ENCODE data around the gene OPCML.

OPCML gene

DNA sequence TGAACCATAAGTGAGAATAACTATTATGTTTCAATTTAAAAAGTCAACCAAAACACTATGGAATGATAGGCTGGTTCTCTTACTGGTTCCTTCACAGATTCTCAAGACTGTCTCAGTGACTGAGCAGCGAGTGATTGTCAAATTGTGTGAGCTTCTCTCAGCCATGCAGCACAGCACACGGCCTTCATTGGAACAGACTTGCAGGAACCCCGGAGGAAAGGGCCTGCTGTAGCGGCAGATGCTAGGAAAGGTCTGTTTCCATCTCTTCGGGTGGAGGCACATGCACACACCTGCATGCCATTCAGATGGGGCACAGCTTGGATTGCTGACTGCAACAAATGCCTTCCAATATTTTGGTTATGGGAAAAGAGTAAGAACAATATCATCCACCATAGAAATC, 741.8 kb downstream of the OPCML start:
- H3K9ac ChIP-seq (ENCODE audit: low read depth, low read length), result no peak overlapping the region
- H3K9me3 ChIP-seq (ENCODE audit: control insufficient read depth, insufficient read depth, low read length), result no peaks in the 10 kb centered on the region
- H3K36me3 ChIP-seq (ENCODE audit: insufficient read depth, low read length), result no peaks in the 10 kb centered on the region
- H3K4me1 ChIP-seq (ENCODE audit: insufficient read depth, low read length), result peaks cover 20% of the 10 kb centered on the region; the same call in 1 of the 2 replicates

- Histone ChIP-seq H3K36me3 (ENCODE audit: insufficient read depth, low read length) (no peaks in the 10 kb centered on the region), H3K4me1 (ENCODE audit: insufficient read depth, low read length) (peaks cover 20% of the 10 kb centered on the region; the same call in 1 of the 2 replicates), H3K9me3 (ENCODE audit: control insufficient read depth, insufficient read depth, low read length) (no peaks in the 10 kb centered on the region), H3K9ac (ENCODE audit: low read depth, low read length) (no peak overlapping the region)
These were observed 743.4 kb downstream of the OPCML start for GRCh38 chr11:132788816-132789325.

- Histone ChIP-seq H3K9me3 (ENCODE audit: control insufficient read depth, insufficient read depth, low read length) (no peaks in the 10 kb centered on the region), H3K4me1 (ENCODE audit: insufficient read depth, low read length) (peaks cover 12% of the 10 kb centered on the region; the same call in 1 of the 2 replicates), H3K9ac (ENCODE audit: low read depth, low read length) (no peak overlapping the region), H3K36me3 (ENCODE audit: insufficient read depth, low read length) (no peaks in the 10 kb centered on the region)
These were observed 746.4 kb downstream of the OPCML start for GRCh38 chr11:132785878-132786277.

GRCh38 chr11:132784441-132784840, 747.9 kb downstream of the OPCML start:
- Histone ChIP-seq H3K9me3 (ENCODE audit: control insufficient read depth, insufficient read depth, low read length) (no peaks in the 10 kb centered on the region), H3K9ac (ENCODE audit: low read depth, low read length) (no peak overlapping the region), H3K4me1 (ENCODE audit: insufficient read depth, low read length) (peaks cover 14% of the 10 kb centered on the region), H3K36me3 (ENCODE audit: insufficient read depth, low read length) (no peaks in the 10 kb centered on the region)

DNA sequence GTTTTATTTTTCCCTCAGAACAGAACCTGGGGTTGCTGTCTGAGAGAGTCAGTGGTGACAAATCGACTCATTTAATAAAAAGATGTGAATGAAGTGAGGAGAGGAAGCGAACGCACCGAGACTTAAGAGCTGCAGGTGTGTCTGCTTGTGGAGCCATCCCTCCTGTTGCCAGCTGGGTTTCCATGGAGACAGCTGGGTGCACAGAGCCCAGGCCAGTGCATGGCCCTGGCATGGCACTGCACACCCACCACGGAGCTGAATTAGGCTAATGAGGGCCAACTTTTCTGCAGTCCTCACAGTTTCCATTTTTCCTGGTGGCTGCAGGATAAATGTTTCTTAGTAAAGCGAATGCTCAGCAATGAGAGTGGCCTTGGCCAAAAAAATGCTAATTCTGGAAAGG, 750.2 kb downstream of the OPCML start:
- no peak overlapping the region for H3K9ac ChIP-seq (ENCODE audit: low read depth, low read length)
- H3K4me1 ChIP-seq (ENCODE audit: insufficient read depth, low read length), result peaks cover 21% of the 10 kb centered on the region
- no peaks in the 10 kb centered on the region for H3K9me3 ChIP-seq (ENCODE audit: control insufficient read depth, insufficient read depth, low read length)
- no peaks in the 10 kb centered on the region for H3K36me3 ChIP-seq (ENCODE audit: insufficient read depth, low read length)

DNA sequence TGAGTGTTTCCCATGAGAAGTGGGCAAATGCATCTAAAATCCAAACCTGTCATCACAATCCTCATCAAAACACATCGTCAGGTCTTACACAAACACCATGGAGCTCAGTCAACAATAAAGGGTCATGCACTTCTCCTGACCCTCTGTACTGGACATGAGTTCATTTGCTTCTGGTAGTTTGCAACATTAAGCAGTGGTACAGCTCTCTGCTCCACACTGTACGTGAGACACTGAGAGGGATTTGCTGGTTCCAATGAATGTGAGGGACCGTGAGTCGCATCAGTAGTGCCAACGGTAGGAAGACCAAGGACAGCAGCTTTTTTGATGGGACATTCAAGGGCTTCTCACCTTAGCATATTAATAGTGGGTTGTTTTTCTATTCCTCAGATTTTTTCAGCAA, 752.3 kb downstream of the OPCML start:
- Histone ChIP-seq H3K9me3 (ENCODE audit: control insufficient read depth, insufficient read depth, low read length) (no peaks in the 10 kb centered on the region), H3K9ac (ENCODE audit: low read depth, low read length) (no peak overlapping the region), H3K36me3 (ENCODE audit: insufficient read depth, low read length) (no peaks in the 10 kb centered on the region), H3K4me1 (ENCODE audit: insufficient read depth, low read length) (peaks cover 15% of the 10 kb centered on the region)

DNA sequence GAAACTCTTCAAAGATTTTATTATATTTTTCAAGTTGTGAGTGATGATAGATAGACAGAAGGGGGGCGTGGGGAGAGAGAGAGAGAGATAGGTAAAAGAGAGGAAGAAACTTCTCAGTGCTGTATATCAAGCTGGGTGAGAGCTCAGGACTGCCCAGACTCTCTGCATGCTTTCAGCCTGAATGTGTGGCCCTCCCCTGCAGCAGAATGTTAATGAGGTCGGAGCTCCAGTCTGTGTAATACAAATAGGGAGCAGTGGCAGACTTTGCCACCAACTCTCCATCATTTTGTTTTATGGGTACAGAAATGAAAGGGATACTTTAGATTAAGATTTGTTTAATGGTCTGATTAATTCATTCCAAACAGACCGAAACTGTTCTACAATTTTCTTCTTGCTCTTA, 752.8 kb downstream of the OPCML start:
- Histone ChIP-seq H3K4me1 (ENCODE audit: insufficient read depth, low read length) (peaks cover 15% of the 10 kb centered on the region), H3K9me3 (ENCODE audit: control insufficient read depth, insufficient read depth, low read length) (no peaks in the 10 kb centered on the region), H3K9ac (ENCODE audit: low read depth, low read length) (no peak overlapping the region), H3K36me3 (ENCODE audit: insufficient read depth, low read length) (no peaks in the 10 kb centered on the region)

GRCh38 chr11:132777067-132777975, 755.0 kb downstream of the OPCML start:
- Histone ChIP-seq H3K4me1 (ENCODE audit: insufficient read depth, low read length) (peaks cover 18% of the 10 kb centered on the region), H3K36me3 (ENCODE audit: insufficient read depth, low read length) (no peaks in the 10 kb centered on the region), H3K9me3 (ENCODE audit: control insufficient read depth, insufficient read depth, low read length) (no peaks in the 10 kb centered on the region), H3K9ac (ENCODE audit: low read depth, low read length) (no peak overlapping the region)

GRCh38 chr11:132773751-132774150, 758.5 kb downstream of the OPCML start:
- H3K4me1 ChIP-seq (ENCODE audit: insufficient read depth, low read length), result peaks cover 24% of the 10 kb centered on the region
- H3K9me3 ChIP-seq (ENCODE audit: control insufficient read depth, insufficient read depth, low read length), result no peaks in the 10 kb centered on the region
- H3K36me3 ChIP-seq (ENCODE audit: insufficient read depth, low read length), result no peaks in the 10 kb centered on the region

GRCh38 chr11:132772703-132773545, 759.4 kb downstream of the OPCML start:
- H3K9me3 ChIP-seq (ENCODE audit: control insufficient read depth, insufficient read depth, low read length), result no peaks in the 10 kb centered on the region
- no peaks in the 10 kb centered on the region for H3K36me3 ChIP-seq (ENCODE audit: insufficient read depth, low read length)
- H3K4me1 ChIP-seq (ENCODE audit: insufficient read depth, low read length), result peaks cover 22% of the 10 kb centered on the region
- no peak overlapping the region for H3K9ac ChIP-seq (ENCODE audit: low read depth, low read length)

More at GRCh38 chr11:132773751-132774150, 758.5 kb downstream of the OPCML start:
- H3K9ac ChIP-seq (ENCODE audit: low read depth, low read length), result no peak overlapping the region

GRCh38 chr11:132771746-132772145, 760.6 kb downstream of the OPCML start:
- Histone ChIP-seq H3K4me1 (ENCODE audit: insufficient read depth, low read length) (peaks cover 17% of the 10 kb centered on the region), H3K9ac (ENCODE audit: low read depth, low read length) (no peak overlapping the region), H3K9me3 (ENCODE audit: control insufficient read depth, insufficient read depth, low read length) (no peaks in the 10 kb centered on the region), H3K36me3 (ENCODE audit: insufficient read depth, low read length) (no peaks in the 10 kb centered on the region)

DNA sequence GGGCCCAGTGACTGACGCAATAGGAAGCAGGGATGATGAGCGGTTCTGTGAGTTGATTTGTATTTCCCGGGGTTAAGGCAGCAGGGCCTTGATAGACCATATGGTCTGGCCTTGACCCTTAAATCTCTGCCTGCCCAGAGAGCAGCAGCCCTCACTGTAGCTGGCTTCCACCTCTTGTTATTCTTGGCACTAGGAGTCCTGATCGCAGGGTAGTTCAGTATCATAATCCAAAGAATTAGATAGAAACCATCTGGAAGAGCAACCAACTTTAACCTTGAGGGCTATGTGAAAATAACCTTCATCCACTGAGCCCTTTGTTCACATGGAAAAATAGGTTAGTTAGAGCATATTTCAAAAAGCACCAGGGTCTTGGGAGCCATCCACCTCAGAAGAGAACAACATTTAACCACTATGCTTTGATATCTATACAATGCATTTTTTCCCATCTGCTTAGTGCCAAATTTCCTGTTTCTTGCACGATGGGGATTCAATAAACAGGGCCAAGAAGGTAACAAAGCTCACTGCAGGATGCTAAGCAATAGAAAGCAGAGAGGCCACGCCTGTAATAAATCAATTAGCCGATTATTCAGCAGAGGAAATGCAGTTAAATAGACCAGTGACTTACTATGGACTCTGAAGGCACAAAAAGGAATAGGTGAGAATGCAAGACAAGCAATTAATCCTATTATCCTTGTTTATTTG, 761.3 kb downstream of the OPCML start:
- Histone ChIP-seq H3K9ac (ENCODE audit: low read depth, low read length) (no peak overlapping the region), H3K36me3 (ENCODE audit: insufficient read depth, low read length) (no peaks in the 10 kb centered on the region), H3K4me1 (ENCODE audit: insufficient read depth, low read length) (peaks cover 17% of the 10 kb centered on the region), H3K9me3 (ENCODE audit: control insufficient read depth, insufficient read depth, low read length) (no peaks in the 10 kb centered on the region)

GRCh38 chr11:132763503-132763902, 768.8 kb downstream of the OPCML start:
- H3K4me1 ChIP-seq (ENCODE audit: insufficient read depth, low read length), result no peaks in the 10 kb centered on the region
- no peak overlapping the region for H3K9ac ChIP-seq (ENCODE audit: low read depth, low read length)
- H3K9me3 ChIP-seq (ENCODE audit: control insufficient read depth, insufficient read depth, low read length), result no peaks in the 10 kb centered on the region
- no peaks in the 10 kb centered on the region for H3K36me3 ChIP-seq (ENCODE audit: insufficient read depth, low read length)

DNA sequence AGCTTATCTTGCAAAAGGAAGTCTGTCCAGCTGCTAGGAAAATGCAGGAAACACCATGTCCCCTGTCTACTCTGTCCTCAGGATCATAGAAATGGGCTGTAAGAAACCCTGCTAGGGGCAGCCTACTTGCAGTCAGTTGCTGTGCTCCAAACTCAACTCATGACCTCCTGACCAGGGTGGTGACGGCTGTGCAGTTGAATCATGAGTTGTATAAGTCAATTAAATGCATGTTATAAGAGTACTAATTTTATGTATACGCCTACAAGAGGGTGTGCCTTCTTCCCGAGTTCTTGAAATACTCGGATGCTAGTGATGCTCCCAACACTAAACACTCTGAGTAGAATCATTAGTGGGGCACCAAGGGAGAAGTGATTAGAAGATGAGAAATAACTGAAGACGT, 776.4 kb downstream of the OPCML start:
- no peaks in the 10 kb centered on the region; the same call in 1 of the 2 replicates for H3K36me3 ChIP-seq (ENCODE audit: insufficient read depth, low read length)
- no peak overlapping the region for H3K9ac ChIP-seq (ENCODE audit: low read depth, low read length)
- H3K9me3 ChIP-seq (ENCODE audit: control insufficient read depth, insufficient read depth, low read length), result no peaks in the 10 kb centered on the region; the same call in 1 of the 2 replicates
- peaks cover 4% of the 10 kb centered on the region; the same call in 1 of the 2 replicates for H3K4me1 ChIP-seq (ENCODE audit: insufficient read depth, low read length)
